HG03280 (cell line): Measurements from ENCODE around the gene FAM72D.
"Not testable (repeated sequence)": the region's sequence is repeated elsewhere in the genome, so short reads cannot be mapped to it uniquely, and the experiment has no call there.

Source experiments
- ATAC-seq: cut with Tn5 transposase; IDR thresholded peaks from one replicate; pipeline ENCODE4 v1.9.1; 2021; ENCODE audit warnings: mild to moderate bottlenecking, moderate library complexity; ENCODE audit not compliant: unreplicated experiment

The FAM72D gene

GRCh38 chr1:145095284-145096057 is at the start of gene FAM72D, which contains the start of gene SRGAP2B:
TSS of gene FAM72D (plus strand) at chr1:145095974. CDS start at chr1:145096848, 874 bp downstream.
TSS of gene SRGAP2B (minus strand) at chr1:145095328. CDS start at chr1:145092901, 2,427 bp downstream.
- peak; percentile 86 for ATAC-seq

- not testable (repeated sequence) for ATAC-seq
Measured at GRCh38 chr1:145047553-145047952, 48.2 kb upstream of the FAM72D start.

DNA sequence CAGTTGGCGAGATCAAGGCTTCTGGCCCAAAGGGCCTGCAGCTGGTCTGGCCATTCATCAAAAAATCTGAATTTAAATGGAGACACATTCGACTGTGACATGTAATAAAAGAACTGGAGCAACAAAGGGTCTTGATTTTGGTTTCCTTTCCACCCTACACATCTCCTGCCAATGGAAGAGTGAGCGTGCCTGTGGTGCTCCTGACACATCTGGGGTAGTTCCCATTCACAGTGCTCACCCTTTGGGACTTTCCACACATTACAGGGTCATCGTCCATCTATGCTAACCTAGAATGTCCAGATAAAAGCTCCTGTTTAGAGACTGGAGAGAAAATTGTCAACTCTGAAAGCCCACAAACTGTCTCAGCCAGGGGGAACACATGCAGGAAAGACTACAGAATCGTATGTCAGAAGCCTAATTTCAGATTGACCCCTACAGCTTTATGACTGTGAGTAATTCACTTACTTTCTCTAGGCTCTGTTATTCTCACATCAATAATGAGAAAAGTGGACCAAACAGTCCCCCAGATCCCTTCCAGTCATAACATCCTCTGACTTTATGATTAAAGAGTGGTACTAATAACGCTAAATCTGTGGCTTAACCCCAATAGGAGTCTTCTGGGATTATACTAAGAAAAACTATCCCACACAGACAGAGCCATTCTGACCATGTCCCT is 47.5 kb upstream of the FAM72D start:
- ATAC-seq: not testable (repeated sequence)

DNA sequence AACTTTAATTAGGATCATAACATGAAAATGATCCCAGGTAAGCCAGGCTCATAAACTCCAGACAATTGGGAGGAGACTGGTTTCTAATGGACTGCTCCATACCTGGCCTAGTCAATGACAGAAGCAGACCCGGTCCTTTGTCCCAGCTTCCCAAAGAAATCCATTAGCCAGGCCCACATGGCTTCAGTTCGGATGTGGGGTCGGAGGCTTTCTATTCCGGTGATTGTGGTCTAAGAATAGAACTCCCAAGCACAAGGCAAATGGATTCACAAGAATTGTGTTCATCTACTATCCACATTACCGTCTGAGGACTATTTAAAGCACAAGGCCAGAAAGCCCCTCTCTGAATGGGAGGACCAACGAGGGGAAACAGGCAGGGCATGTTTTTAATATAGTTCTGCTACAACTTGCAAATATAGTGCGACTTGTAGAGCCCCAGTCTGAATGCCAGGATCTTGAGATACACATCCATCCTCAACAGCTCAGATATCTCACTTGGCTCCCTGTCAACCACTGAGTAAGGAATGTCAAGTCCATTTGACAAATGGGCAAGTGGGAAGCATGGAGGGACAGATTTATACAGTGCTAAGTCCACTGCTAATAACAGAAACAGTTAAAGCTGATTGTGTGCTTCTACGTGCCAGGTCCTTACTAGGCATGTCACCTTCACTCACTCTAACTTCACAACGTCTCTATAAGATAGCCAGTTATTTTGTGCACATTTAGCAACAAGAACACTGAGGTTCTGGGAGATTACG is 43.6 kb upstream of the FAM72D start:
- ATAC-seq: not testable (repeated sequence)

GRCh38 chr1:145053428-145053827 is 42.3 kb upstream of the FAM72D start:
- ATAC-seq: not testable (repeated sequence)

GRCh38 chr1:145055217-145055760 is 40.5 kb upstream of the FAM72D start:
- peak; percentile 94 for ATAC-seq

DNA sequence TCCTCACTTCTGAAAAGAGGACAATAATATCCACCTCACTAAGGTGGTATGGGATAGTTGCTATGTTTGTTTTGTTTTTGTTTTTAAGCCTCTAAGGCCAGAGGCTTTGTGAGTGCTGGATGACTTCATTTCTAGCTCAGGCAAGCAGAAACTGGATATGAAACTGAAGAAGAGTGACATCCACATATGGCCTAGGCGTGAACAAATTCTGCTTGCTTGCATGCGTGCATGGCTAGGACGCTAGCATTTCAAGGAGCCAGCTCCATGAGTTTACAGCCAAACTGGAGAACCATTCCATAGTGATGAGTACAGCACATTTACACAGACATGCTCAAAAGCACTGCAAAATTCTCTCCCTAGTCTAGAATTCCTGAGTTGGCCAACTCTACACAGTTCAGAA is 37.6 kb upstream of the FAM72D start:
- not testable (repeated sequence) for ATAC-seq

DNA sequence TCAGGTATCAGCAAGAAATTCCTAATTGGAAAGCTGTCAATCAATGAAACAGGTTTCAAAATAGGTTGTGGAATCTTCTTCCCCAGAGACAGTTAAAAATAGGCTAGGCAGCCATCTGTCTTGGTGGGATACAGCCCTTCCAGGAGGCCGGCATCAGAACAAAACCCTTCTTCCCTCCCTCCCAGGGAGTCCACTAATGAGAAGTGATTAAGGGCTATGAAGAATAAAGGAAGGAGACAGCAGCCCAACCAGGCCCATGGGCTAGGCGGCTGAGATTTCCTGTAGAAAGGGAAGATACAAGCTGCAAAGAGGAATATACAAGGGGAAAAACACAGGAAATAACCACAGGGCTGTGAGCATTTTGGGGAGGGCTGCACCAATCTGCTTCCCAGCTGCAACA is 32.5 kb upstream of the FAM72D start:
- not testable (repeated sequence) for ATAC-seq

- not testable (repeated sequence) for ATAC-seq
Measured at GRCh38 chr1:145063941-145064648, 31.7 kb upstream of the FAM72D start.

DNA sequence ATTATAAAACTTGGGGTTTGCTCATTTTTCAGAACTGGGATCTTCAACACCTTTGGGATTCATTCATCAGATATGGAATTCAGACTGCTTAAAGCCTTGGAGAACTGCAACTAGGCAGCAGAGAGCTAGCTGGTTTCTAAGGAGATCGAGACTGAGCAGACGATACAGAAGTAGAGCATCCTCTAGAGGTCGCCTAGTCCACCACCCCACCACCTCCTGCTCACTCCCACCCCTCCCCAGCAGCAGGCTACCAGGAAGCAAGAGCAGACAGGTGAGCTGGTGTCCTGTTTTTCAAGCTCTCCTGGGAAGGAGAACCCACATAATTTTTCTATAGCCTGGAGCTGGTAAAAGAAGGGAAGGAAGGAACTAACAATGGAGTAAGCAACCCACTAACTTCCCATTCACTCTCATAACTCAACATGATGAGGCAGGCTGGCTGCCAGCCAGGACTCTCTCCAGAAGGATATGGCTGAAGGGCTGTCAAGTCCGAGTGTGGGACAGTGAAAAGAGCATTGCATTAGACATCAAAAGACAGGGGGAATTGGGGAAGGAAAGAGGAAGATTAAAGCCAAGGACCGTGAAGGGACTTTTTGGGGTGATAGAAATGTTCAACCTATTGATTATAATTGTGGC is 30.5 kb upstream of the FAM72D start:
- ATAC-seq: not testable (repeated sequence)

GRCh38 chr1:145066486-145066885 is 29.3 kb upstream of the FAM72D start:
- ATAC-seq: not testable (repeated sequence)

DNA sequence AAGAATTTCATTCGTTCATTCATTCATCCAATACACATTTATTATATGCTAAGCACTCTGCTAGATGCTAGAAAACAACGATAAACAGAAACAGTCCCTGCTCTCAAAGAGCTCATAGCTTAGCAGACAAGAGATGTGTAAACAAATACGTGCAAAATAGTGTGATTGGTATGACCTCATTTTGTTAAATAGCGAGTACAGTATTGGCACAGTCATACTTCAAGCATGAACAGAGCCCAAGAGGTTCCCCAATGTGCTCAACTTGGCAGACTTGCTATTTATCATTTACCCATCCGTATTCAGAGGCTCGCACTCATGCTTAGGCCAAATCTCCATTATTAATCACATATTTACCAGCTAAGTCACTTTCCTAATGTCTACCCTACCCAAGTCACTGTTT is 24.2 kb upstream of the FAM72D start:
- ATAC-seq: not testable (repeated sequence)

DNA sequence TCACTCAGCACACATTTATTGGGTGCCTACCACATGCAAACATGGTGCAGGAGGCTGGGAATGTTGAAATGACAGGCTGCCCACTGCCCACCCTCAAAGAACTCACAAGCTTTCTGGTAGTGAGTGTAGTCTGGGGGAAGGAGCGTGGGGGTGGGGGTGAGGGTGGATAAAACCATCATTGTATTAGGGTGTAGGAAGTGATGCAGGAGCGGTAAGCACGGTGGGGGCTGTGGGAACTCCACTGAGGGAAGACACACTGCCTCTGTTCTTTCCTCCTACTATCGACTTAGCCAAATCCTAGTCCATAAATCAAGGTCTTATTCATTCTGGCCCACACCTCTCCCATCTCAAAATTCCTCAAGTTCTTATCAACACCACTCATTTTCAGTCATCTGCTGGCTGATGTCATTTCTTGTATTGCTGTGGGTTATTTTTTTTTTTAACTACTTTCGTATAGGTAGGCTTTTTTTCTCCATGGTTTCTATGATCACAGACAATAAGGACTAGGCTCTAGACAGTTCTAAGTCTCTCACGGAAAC is 21.7 kb upstream of the FAM72D start:
- not testable (repeated sequence) for ATAC-seq

DNA sequence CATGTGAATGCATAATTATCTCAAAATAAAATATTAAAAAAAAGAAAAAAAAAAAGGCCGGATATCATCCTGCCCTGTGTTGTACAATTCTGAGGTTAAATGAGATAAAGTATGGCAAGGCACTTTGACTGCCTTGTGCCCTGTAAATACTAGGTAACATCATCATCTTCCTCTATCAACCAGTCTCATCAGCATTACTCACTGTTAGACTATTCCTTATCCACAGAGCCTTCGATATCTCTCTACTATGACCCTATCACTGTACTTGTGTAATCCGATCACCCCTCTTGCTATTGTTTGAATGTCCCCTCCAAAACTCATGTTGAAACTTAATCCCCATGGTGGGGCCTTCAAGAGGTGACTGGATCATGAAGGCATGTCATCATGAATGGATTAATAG is 18.9 kb upstream of the FAM72D start:
- not testable (repeated sequence) for ATAC-seq

DNA sequence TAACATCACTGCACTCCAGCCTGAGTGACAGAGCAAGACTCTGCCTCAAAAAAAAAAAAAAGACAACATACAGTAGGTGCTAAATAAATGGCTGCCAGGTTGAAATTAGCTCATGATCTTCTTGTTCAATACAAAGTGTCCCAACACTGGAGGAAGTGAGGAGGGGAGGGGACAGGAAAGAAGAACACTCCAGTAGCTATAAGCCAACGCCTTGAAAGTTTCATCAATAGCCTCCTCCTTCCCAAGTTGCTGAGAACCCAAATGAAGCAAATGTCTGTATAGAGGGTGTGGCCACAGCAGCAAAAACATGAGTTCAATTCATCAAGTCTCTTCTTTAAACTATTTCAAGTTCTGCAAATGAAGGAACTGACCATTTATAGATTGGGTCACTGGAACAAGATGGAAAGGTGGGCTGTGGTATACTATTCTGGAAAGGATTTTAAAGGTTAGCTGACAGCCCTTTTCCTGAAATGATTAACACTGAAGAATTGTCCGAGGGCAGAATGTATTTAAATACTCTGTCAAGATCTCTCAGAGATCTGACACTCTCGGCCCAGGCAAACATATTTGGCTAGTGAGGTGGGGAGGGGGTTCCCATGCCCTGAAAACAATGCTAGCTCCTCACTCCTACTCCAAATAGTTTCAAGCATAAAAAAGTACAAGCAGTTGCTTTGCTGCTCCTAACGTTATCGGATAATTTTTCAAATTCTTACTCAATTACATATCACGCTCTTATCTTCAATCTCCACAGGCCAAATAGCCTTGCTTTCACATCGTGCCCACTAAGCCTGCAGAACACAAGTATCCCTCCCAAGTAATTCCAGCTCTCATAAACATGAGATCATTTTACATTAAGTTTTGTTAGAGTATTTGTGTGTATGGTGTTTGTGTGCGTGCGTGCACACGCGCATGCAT is 17.6 kb upstream of the FAM72D start:
- ATAC-seq: not testable (repeated sequence)

DNA sequence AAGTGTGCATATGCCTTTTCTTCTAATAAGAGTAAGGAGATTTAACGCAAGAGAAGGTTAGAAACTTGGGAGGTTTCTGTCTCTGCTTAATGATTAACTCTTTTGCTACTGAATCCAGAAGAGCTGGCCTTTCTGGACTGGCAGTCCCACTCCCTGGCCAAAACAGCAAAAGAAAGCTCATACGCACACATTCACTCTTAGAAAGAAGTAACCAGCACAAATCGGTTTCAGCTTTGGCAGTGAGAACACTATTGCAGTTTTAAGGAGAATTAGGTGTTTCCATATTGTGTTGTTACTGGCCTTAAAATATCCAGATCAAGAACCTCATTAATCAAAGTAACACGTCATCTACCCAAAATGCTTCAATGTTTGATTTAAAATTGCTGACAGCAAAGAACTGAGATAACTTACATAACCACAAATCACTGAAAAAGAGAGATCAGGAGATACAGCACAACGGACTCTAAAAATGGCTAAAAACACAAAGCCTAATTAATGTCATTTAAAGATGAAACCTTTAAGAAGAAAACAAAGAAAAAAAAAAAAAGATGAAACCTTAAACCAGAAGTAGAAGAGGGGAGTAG is 16.9 kb upstream of the FAM72D start:
- ATAC-seq: not testable (repeated sequence)

DNA sequence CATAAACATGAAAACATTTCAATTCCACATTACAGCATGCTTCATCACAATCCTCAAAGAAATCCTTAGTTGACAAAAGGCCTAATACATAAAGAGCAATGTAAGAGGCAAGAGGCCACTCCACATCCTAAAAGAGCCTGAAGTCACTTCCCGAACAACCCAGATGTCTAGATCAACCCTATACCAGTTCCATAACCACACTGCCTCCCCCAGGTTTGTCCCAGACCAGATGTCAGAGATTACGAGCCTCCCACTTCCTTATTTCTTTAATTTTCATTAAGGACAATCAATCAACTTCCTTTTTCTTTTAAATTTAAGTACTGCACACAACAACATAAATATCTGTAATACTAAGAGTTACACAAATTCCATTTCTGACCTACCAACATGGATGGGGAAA is 16.0 kb upstream of the FAM72D start:
- not testable (repeated sequence) for ATAC-seq

DNA sequence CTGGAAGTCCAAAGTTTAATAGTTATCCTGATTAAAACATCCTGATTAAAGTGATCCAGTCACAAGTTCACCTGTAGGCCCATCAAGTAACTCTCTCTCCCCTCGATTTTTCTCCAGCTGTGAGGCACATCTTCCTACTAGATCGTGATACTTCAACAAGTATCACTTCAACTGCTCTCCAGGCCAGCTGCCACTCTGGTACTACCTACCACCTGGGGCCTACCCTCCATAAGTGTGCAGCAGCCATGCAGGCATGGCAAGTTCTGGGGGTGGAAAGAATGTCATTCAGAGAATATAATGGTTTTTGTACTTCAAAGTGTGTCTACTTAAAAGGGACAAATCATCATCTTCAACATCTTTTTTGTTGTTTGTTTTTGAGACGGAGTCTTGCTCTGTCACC is 15.6 kb upstream of the FAM72D start:
- not testable (repeated sequence) for ATAC-seq
